H1 (cell line): ENCODE measurements around the gene DYDC1. TPM values are rescaled to one million over a fixed set of nuclear protein-coding genes. Genes with fewer than 3 reads are reported as not detected.
A peak's percentile ranks its signal among the peaks of the same experiment; 100 is the strongest.

Experiments used
- CTCF ChIA-PET: fragments of 300-600 bp; sonication (Branson Sonifier 250); formaldehyde crosslinking; loops from one replicate; lab custom pipeline; 2021; ENCODE audit not compliant: partially characterized antibody; lab: Charles Lee
- POLR2A ChIA-PET: fragments of 300-600 bp; sonication (Branson Sonifier 250); formaldehyde crosslinking; loops from one replicate; lab custom pipeline; 2021; ENCODE audit warnings: inconsistent platforms; ENCODE audit not compliant: partially characterized antibody; lab: Charles Lee
- DNase-seq, 2 experiments: peaks; one replicate each; pipeline versions ENCODE4 v3.0.0 to v3.0.0-alpha.2; 2010 to 2022; ENCODE audit warnings: low spot score in 2 of 2, low read depth in 1 of 2, mixed read lengths in 1 of 2
- FAIRE-seq: peaks from 2 replicates; lab custom pipeline; 2011; peaks lifted over from hg19 to GRCh38; lab: Jason Lieb, UNC
- H2AFZ ChIP-seq: 2 replicates; pipeline ENCODE4 v1.8.1; 2012; ENCODE audit warnings: low read length, inconsistent platforms
- H2AK5ac ChIP-seq: 2 replicates; pipeline ENCODE4 v1.6.1; 2013; ENCODE audit warnings: low read depth, low read length
- H2BK120ac ChIP-seq: replicated peaks from 2 replicates; pipeline ENCODE3; 2013; ENCODE audit warnings: low read depth, low read length, inconsistent platforms
- H2BK12ac ChIP-seq: 2 replicates; pipeline ENCODE4 v1.6.1; 2013; ENCODE audit warnings: low read depth, low read length
- H2BK15ac ChIP-seq: 2 replicates; pipeline ENCODE4 v1.6.1; 2013; ENCODE audit warnings: low read length
- H2BK20ac ChIP-seq: 2 replicates; pipeline ENCODE4 v1.6.1; 2013; ENCODE audit warnings: low read length
- H2BK5ac ChIP-seq: 2 replicates; pipeline ENCODE4 v1.6.1; 2013; ENCODE audit warnings: low read depth, low read length
- H3K14ac ChIP-seq: 2 replicates; pipeline ENCODE4 v1.6.1; 2013; ENCODE audit warnings: inconsistent platforms; ENCODE audit not compliant: insufficient read length
- H3K18ac ChIP-seq: 2 replicates; pipeline ENCODE4 v1.6.1; 2013; ENCODE audit warnings: low read length; ENCODE audit errors: extremely low read depth
- H3K23ac ChIP-seq: 2 replicates; pipeline ENCODE4 v1.6.1; 2013; ENCODE audit warnings: inconsistent platforms; ENCODE audit not compliant: insufficient read length
- H3K23me2 ChIP-seq: 2 replicates; pipeline ENCODE4 v1.6.1; 2013; ENCODE audit warnings: low read depth, low read length
- H3K27ac ChIP-seq: 2 replicates; pipeline ENCODE4 v1.6.1; 2011; ENCODE audit warnings: low read depth, low read length, inconsistent platforms
- H3K27me3 ChIP-seq, 4 experiments: replicated peaks in 1 of 4; 1 replicate in 1 of 4; 2 replicates in 3 of 4; pipeline versions ENCODE4 v1.6.1 to v1.8.1; 2011 to 2013; ENCODE audit warnings: low read length in 3 of 4, mild to moderate bottlenecking in 3 of 4, inconsistent platforms in 2 of 4, mixed read lengths in 2 of 4, moderate library complexity in 1 of 4; ENCODE audit not compliant: control insufficient read depth in 3 of 4, insufficient read depth in 3 of 4; ENCODE audit errors: extremely low read depth in 1 of 4
- H3K36me3 ChIP-seq, 4 experiments: 2 replicates each; pipeline versions ENCODE4 v1.6.1 to v1.8.1; 2011 to 2013; ENCODE audit warnings: mild to moderate bottlenecking in 4 of 4, low read length in 3 of 4, moderate library complexity in 2 of 4, control low read depth in 1 of 4, inconsistent platforms in 1 of 4; ENCODE audit not compliant: insufficient read depth in 4 of 4, control insufficient read depth in 2 of 4
- H3K4ac ChIP-seq: replicated peaks from 2 replicates; pipeline ENCODE3; 2013; ENCODE audit warnings: low read length, low read depth, mixed read lengths, inconsistent platforms; ENCODE audit not compliant: insufficient read length
- H3K4me1 ChIP-seq, 4 experiments: replicated peaks in 1 of 4; 1 replicate in 1 of 4; 2 replicates in 3 of 4; pipeline versions ENCODE4 v1.6.1 to v1.8.1; 2011 to 2013; ENCODE audit warnings: low read length in 3 of 4, inconsistent platforms in 2 of 4, mixed read lengths in 1 of 4; ENCODE audit not compliant: insufficient read depth in 4 of 4, control insufficient read depth in 3 of 4
- H3K4me2 ChIP-seq, 2 experiments: 2 replicates each; pipeline versions ENCODE4 v1.6.1 to v1.8.1; 2011 to 2013; ENCODE audit warnings: low read depth in 2 of 2, low read length in 2 of 2, control low read depth in 1 of 2, inconsistent platforms in 1 of 2, mild to moderate bottlenecking in 1 of 2; ENCODE audit not compliant: insufficient read depth in 1 of 2
- H3K4me3 ChIP-seq, 4 experiments: fragments of 200-600, 300-600 bp in 1 of 4; sonication (generic), shearing (Covaris generic), sonication (Bioruptor Twin) in 1 of 4; 2 replicates each; pipeline versions ENCODE4 v1.5.1 to v1.8.1; 2011 to 2016; ENCODE audit warnings: low read length in 4 of 4, low read depth in 3 of 4, control low read depth in 2 of 4, inconsistent platforms in 2 of 4, mild to moderate bottlenecking in 2 of 4, mixed read lengths in 1 of 4, moderate library complexity in 1 of 4; ENCODE audit not compliant: insufficient read depth in 2 of 4; ENCODE audit errors: extremely low read depth in 1 of 4
- H3K56ac ChIP-seq: replicated peaks from 2 replicates; pipeline ENCODE3; 2013; ENCODE audit warnings: low read depth, mild to moderate bottlenecking, mixed read lengths, low read length, inconsistent platforms; ENCODE audit not compliant: insufficient read length
- H3K79me1 ChIP-seq: 2 replicates; pipeline ENCODE4 v1.6.1; 2013; ENCODE audit warnings: low read depth, low read length, control low read depth
- H3K79me2 ChIP-seq, 2 experiments: 2 replicates each; pipeline versions ENCODE4 v1.6.1 to v1.8.1; 2012 to 2013; ENCODE audit warnings: low read length in 2 of 2, mild to moderate bottlenecking in 2 of 2, inconsistent platforms in 1 of 2; ENCODE audit not compliant: insufficient read depth in 2 of 2, control insufficient read depth in 1 of 2
- H3K9ac ChIP-seq, 4 experiments: replicated peaks in 1 of 4; 1 replicate in 1 of 4; 2 replicates in 3 of 4; pipeline versions ENCODE4 v1.6.1 to v1.8.1; 2011 to 2013; ENCODE audit warnings: low read depth in 3 of 4, low read length in 3 of 4, control low read depth in 2 of 4, mild to moderate bottlenecking in 2 of 4, moderate library complexity in 2 of 4, inconsistent platforms in 1 of 4; ENCODE audit errors: extremely low read depth in 1 of 4
- H3K9me3 ChIP-seq, 2 experiments: 2 replicates each; pipeline versions ENCODE4 v1.6.1 to v1.8.1; 2012 to 2013; ENCODE audit warnings: mild to moderate bottlenecking in 2 of 2, moderate library complexity in 2 of 2, control low read depth in 1 of 2, inconsistent platforms in 1 of 2, low read depth in 1 of 2, low read length in 1 of 2, mixed read lengths in 1 of 2; ENCODE audit not compliant: insufficient read depth in 2 of 2
- H4K20me1 ChIP-seq, 2 experiments: replicated peaks in 1 of 2; 2 replicates each; pipeline versions ENCODE3 to v1.8.1; 2011 to 2013; ENCODE audit warnings: inconsistent platforms in 2 of 2, low read length in 2 of 2, mild to moderate bottlenecking in 1 of 2; ENCODE audit not compliant: insufficient read depth in 2 of 2, control insufficient read depth in 1 of 2
- H4K5ac ChIP-seq: 2 replicates; pipeline ENCODE4 v1.6.1; 2013; ENCODE audit warnings: low read length, low read depth, mixed read lengths, inconsistent platforms; ENCODE audit not compliant: insufficient read length
- H4K8ac ChIP-seq: 2 replicates; pipeline ENCODE4 v1.8.0; 2013; ENCODE audit warnings: mild to moderate bottlenecking, moderate library complexity, low read length, inconsistent platforms; ENCODE audit not compliant: insufficient read depth; ENCODE audit errors: extremely low read depth
- H4K91ac ChIP-seq: replicated peaks from 2 replicates; pipeline ENCODE3; 2013; ENCODE audit warnings: low read length, mixed read lengths, inconsistent platforms; ENCODE audit not compliant: insufficient read length
- CHD1 ChIP-seq: IDR thresholded peaks from 2 replicates; pipeline ENCODE4 v1.6.1; 2012; ENCODE audit warnings: low read depth, low read length, improper control_type of control experiment
- CTCF ChIP-seq, 3 experiments: IDR thresholded peaks; 1 replicate in 2 of 3; 2 replicates in 1 of 3; pipeline versions ENCODE4 v1.5.1 to v1.6.1; 2011; ENCODE audit warnings: low read length in 3 of 3, mild to moderate bottlenecking in 3 of 3, inconsistent platforms in 2 of 3, low read depth in 1 of 3, moderate library complexity in 1 of 3; ENCODE audit not compliant: insufficient read depth in 1 of 3; ENCODE audit errors: control extremely low read depth in 1 of 3
- EGR1 ChIP-seq: IDR thresholded peaks from 2 replicates; pipeline ENCODE4 v1.6.1; 2011; ENCODE audit warnings: low read depth, low read length, borderline replicate concordance
- RAD21 ChIP-seq, 2 experiments: IDR thresholded peaks in 1 of 2; conservative IDR thresholded peaks in 1 of 2; 2 replicates each; pipeline ENCODE4 v1.6.1; 2011; ENCODE audit warnings: low read depth in 2 of 2, low read length in 2 of 2, improper control_type of control experiment in 1 of 2, inconsistent platforms in 1 of 2, mild to moderate bottlenecking in 1 of 2, moderate library complexity in 1 of 2
- SIRT6 ChIP-seq: IDR thresholded peaks from one replicate; pipeline ENCODE4 v1.7.1; 2012; ENCODE audit warnings: low read length, inconsistent platforms
- SP1 ChIP-seq: IDR thresholded peaks from 2 replicates; pipeline ENCODE4 v1.6.1; 2011; ENCODE audit warnings: low read depth, low read length
- WGBS, 2 experiments: shearing (Covaris generic) in 1 of 2; methylation state at CpG; one replicate each; pipeline versions ENCODE4 v1.1.6 to v1.1.7; 2013 to 2015; ENCODE audit warnings: low lambda C conversion rate in 2 of 2, mixed read lengths in 2 of 2, inconsistent platforms in 1 of 2, low coverage in 1 of 2, missing lambda C conversion rate in 1 of 2; ENCODE audit not compliant: insufficient replicate concordance in 2 of 2, insufficient coverage in 1 of 2, insufficient read length in 1 of 2; ENCODE audit errors: extremely low coverage in 1 of 2, missing lambda C conversion rate in 1 of 2; 5-methylcytosine and 5-hydroxymethylcytosine counted together
- polyA plus RNA-seq, 7 experiments: library from polyadenylated mRNA; depleted of rRNA in 3 of 7; stranded (reverse) in 5 of 7; unstranded in 2 of 7; fragments of >200 nt in 5 of 7; fragments of 200-250 nt in 2 of 7; gene quantifications; 1 replicate in 5 of 7; 2 replicates in 1 of 7; 4 replicates in 1 of 7; pipeline versions ENCODE4 v1.2.1 to v1.2.3, GENCODE V29; 2011 to 2013; ENCODE audit warnings: missing spikeins in 2 of 7, mixed read lengths in 2 of 7
- total RNA-seq: library from RNA; stranded (reverse); fragmentation: NEBNext Ultra II Directional; extraction: Animal tissue kit (Norgen Biotek cat#: 25700); gene quantifications from 2 replicates; pipeline ENCODE4 v1.2.1, GENCODE V29; 2021
- TF ChIP-seq, protein P1 (sequence below): IDR thresholded peaks from 2 replicates; pipeline ENCODE4 v1.6.1; 2012; ENCODE audit warnings: inconsistent platforms

The DYDC1 gene
- total and polyA plus RNA-seq, 2 of the 8 experiments (the other 6 are each of a cell fraction or from before 2014, with no cell fraction given), result not detected

DNA sequence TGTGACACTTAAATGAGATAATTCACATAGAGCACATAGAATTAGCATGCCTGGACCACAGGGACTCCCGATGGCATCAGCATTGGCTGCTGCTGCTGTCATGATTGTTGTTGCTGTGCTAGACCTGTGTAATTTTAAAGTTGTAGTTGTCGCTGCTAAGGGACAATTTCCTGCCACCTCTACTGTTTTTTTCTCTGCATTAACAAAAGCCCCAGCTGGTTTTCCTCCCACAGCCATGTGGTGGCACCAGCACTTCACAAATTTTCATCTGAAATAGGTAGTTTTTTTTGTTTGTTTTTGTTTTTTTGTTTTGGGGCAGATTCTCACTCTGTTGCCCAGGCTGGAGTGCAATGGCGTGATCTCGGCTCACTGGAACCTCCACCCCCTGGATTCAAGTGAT lies 26.4 kb upstream of the DYDC1 start:
- H3K9me3 ChIP-seq, result no peaks in the 10 kb centered on the region
- CTCF ChIA-PET, result interaction anchor here (0.6 to 13.7 kb wide), 27 partner anchors 8 to 374 kb away, joined by 3 to 128 read pairs (median 4); partner anchors contain the start of gene PRXL2A
- no peaks in the 10 kb centered on the region for H3K23me2 ChIP-seq
- H4K91ac ChIP-seq, result no peak overlapping the region
- H4K5ac ChIP-seq, result no peak overlapping the region
- no peak overlapping the region for H2AFZ ChIP-seq
- H3K27ac ChIP-seq, result no peak overlapping the region
- H2BK120ac ChIP-seq, result no peak overlapping the region
- H3K36me3 ChIP-seq, result no peaks in the 10 kb centered on the region
- no peak overlapping the region for H2BK20ac ChIP-seq
- 53% methylated on average over 4 of the region's 4 CpGs; no CpG with 5 or more reads in 1 of the 2 experiments for WGBS, 2 experiments
- H2BK5ac ChIP-seq, result no peak overlapping the region
- H4K8ac ChIP-seq, result no peak overlapping the region
- POLR2A ChIA-PET, result interaction anchor here (1.4 kb wide), 1 partner anchor 26 kb away, joined by 3 read pairs; no protein-coding TSS in a partner anchor
- no peak for TF ChIP-seq EGR1
- TF ChIP-seq, protein P1, sequence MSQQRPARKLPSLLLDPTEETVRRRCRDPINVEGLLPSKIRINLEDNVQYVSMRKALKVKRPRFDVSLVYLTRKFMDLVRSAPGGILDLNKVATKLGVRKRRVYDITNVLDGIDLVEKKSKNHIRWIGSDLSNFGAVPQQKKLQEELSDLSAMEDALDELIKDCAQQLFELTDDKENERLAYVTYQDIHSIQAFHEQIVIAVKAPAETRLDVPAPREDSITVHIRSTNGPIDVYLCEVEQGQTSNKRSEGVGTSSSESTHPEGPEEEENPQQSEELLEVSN, result no peak
- TF ChIP-seq RAD21 (IDR thresholded peaks at IDR 0.05 in 1 of 2, conservative IDR thresholded peaks at IDR 0.05 in 1 of 2; ENCODE audit: low read depth in 2 of 2, low read length in 2 of 2), result peak; percentile 82 to 83
- TF ChIP-seq SP1, result no peak
- TF ChIP-seq CTCF (IDR thresholded peaks at IDR 0.05; ENCODE audit: control extremely low read depth in 1 of 3, insufficient read depth in 1 of 3, low read depth in 1 of 3, low read length in 3 of 3), result peak in 2 of 3 experiments; percentile 58 to 78; a peak in 3 of 4 replicates
- no peak for TF ChIP-seq CHD1
- TF ChIP-seq SIRT6, result no peak
- DNase-seq (peak in 1 of 2 experiments; percentile 49), FAIRE-seq (peak; percentile 36)
- H3K4me2 ChIP-seq, result no peak overlapping the region
- no peaks in the 10 kb centered on the region for H3K4me1 ChIP-seq
- no peak overlapping the region for H3K4ac ChIP-seq
- H3K4me3 ChIP-seq, result no peak overlapping the region
- H3K23ac ChIP-seq, result no peak overlapping the region
- H3K79me1 ChIP-seq, result no peaks in the 10 kb centered on the region
- H3K79me2 ChIP-seq, result no peaks in the 10 kb centered on the region
- no peak overlapping the region for H2BK12ac ChIP-seq
- no peak overlapping the region for H3K18ac ChIP-seq
- H4K20me1 ChIP-seq, result no peaks in the 10 kb centered on the region
- H2AK5ac ChIP-seq, result no peak overlapping the region
- no peak overlapping the region; a peak in 1 of 7 replicates for H3K9ac ChIP-seq
- H3K14ac ChIP-seq, result no peak overlapping the region
- no peak overlapping the region for H3K56ac ChIP-seq
- H2BK15ac ChIP-seq, result no peak overlapping the region
- H3K27me3 ChIP-seq, result no peaks in the 10 kb centered on the region
